ENCODE measurements around the gene SUN2. TPM values are rescaled to one million over a fixed set of nuclear protein-coding genes. Genes with fewer than 3 reads are reported as not detected.
A peak's percentile ranks its signal among the peaks of the same experiment; 100 is the strongest.

SUN2 gene
- total RNA-seq, 1 donor from 2014 or later: 127 TPM

DNA sequence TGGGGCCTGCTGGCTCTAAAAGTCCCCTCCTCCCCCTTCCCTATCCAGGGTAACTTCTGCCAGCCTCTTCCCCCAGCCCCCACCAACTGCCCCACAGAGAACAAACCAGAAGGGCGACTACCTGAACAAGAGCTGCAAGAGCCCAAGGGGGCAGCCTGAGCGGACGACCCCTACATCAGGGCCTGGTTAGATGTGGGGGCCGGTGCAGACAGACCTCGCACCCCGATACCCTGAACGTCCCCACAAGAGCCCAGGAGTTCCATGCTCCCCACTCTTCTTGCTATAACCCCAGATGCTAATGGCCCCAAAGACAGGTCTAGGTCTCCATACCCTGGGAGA is 20.7 kb downstream of the SUN2 start:
- no peak for DNase-seq (ENCODE audit: low spot score)

DNA sequence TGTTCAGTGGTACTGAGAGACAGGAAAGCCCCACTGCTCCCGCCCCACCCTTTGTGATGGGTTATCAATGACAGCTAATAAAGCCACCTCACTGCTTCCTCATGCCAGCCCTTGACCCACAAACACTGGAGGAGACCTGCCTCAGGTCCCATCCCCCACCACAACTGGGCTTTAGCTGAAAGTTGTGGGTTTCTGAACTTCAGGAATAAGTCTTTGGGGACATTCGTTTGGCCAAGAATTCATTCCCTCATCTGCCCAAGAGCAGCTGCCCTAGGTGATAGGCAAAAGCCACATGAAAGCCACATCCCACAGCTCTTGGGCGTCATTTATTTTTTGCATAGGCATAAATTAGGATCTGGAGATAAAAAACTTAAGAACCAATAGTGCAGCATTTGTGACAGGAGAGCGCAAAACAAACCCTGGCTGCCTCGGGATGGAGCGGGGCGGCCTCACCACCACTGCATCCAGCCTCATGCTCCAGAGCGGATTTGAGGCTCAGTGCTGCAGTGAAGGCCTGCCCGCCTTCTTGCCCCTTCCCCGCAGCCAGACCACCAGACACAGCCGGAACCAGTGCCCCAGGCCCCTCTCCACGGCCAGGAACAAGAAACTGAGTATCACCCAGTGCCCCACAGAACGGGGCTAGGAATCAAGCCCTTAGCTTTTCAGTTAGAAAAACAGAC is 21.2 kb downstream of the SUN2 start:
- DNase-seq (ENCODE audit: low spot score): no peak

DNA sequence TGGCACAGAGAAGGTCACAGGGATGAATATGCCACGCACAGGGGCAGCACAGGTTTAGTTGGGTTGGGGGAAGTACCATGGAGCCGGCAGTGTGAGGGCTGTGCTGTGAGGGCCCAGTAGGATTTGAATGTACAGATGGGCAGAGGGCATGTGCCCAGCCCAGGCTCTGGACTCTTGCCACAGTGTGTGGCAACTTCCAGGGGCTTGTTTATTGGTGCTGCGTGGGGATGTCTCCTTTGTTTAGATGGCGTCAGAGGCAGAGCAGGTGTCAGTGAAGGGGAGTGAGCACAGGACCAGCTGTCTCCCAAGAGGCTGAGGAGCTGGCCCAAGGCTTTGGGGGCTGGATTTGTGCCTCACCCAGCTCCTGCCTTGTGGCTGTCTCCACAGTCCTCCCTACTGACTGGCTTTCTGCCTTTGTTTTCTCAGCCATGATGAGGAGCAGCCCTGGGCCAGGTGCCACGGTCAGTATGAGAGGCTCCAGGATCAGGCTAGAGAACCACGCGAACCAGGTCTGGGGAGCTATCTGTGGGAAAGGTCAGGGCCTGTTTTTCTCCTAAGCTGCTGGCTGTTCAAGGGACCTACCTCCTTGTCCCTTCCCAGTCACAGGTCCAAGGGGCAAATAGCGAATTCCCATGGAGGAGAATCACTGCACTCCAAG is 21.9 kb downstream of the SUN2 start:
- no peak for DNase-seq (ENCODE audit: low spot score)

DNA sequence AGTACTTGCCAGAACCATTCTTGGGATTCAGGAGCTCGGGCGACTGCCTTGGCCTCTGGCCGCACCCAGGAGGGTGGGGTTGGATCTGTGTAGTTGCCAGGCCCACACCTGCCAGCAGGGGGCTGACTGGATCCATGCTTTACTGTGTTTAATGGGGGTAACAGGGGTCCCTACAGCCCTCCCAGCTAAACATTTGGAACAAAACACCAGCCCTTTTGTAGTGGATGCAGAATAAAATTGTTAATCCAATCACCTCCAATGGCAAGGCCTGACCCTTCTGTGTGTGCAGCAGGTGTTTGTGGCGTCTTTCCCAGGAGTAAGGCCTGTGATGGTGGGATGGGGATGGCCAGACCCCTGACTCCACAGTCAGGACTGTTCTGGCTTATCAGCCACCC is 22.5 kb downstream of the SUN2 start:
- no peak for DNase-seq (ENCODE audit: low spot score)

DNA sequence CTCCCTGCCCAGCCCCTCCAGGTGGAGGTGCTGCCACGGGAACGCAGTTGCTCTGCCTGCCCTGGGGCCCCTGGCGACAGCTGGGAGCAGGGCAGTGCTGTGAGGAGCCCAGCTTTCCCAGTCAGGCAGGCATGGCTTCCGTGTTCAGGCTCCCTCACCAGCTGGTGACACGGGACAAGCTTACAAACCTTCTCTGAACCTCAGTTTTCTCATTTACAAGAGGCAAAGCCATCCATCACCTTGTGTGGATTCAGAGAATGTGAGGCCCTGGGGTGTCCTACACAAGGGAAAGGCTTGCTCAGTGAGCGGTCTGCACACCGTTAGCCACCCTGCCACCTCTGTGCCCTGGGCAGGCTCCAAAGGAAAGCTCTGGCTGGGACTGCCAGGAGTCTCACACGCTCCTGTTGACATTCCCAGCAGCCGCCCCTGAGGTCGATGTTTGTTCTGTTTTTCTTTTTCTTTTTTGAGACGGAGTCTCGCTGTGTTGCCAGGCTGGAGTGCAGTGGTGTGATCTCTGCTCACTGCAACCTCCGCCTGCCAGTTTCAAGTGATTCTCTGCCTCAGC is 23.5 kb downstream of the SUN2 start:
- no peak for DNase-seq (ENCODE audit: low spot score)

DNA sequence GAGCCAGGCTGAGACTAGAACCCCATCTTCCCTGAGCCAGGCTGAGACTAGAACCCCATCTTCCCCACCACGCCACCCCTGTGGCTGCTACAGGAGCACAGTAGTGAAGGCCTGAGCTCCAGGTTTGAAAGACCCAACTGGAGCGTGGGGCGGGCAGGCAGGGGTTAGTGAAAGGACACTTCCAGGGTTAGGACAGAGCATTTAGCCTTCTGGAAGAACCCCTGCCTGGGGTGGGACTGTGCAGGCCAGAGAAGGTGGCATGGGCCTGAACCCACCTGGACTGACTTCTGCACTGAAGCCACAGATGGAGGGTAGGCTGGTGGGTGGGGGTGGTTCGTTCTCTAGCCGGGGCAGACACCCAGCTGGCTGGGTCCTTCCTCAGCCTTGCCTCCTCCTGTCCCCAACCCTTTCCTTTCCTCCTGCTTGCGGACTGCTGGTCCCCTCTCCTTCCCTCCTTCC is 24.1 kb downstream of the SUN2 start:
- no peak for DNase-seq (ENCODE audit: low spot score)

DNA sequence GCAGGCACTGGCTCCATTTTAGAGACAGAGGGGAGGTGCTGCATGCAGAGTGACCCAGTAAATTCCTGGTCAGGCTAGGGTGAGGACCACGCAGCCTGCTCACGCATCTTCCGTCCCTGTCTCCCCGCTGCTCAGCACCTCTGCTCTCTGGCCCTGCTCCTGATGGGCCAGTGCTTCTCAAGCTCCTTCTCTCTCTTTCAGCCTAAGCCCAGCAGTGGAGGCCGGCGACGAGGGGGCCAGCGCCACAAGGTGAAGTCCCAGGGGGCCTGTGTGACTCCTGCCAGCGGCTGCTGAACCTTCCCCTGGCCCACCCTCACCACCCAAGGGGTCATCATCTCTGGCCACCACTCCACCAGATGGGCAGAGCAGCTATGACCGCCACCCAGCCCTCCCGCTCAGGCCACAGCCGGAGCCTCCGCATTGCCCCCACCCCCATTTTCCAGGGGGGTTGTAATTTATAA is 25.4 kb downstream of the SUN2 start:
- DNase-seq (ENCODE audit: low spot score): no peak

DNA sequence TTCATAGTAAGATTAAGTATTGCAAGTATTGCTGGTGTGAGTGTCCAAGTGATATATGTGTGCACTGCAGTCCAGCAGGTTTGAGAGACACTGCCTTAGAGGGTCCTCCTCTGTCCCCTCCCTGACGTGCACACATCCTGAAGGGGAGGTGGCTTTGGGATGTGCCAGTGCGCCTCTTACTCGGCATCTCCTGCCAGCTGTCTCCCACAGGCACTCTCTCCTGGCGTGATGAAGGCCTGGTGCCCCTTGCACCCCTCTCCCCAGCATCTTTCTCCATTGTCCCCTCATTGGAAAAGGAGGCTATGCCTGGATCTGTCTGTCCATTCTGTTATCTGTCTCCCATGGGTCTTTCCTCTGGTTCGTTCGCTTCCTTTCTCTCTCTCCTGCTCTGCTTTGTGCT is 25.9 kb downstream of the SUN2 start:
- DNase-seq (ENCODE audit: low spot score): no peak

DNA sequence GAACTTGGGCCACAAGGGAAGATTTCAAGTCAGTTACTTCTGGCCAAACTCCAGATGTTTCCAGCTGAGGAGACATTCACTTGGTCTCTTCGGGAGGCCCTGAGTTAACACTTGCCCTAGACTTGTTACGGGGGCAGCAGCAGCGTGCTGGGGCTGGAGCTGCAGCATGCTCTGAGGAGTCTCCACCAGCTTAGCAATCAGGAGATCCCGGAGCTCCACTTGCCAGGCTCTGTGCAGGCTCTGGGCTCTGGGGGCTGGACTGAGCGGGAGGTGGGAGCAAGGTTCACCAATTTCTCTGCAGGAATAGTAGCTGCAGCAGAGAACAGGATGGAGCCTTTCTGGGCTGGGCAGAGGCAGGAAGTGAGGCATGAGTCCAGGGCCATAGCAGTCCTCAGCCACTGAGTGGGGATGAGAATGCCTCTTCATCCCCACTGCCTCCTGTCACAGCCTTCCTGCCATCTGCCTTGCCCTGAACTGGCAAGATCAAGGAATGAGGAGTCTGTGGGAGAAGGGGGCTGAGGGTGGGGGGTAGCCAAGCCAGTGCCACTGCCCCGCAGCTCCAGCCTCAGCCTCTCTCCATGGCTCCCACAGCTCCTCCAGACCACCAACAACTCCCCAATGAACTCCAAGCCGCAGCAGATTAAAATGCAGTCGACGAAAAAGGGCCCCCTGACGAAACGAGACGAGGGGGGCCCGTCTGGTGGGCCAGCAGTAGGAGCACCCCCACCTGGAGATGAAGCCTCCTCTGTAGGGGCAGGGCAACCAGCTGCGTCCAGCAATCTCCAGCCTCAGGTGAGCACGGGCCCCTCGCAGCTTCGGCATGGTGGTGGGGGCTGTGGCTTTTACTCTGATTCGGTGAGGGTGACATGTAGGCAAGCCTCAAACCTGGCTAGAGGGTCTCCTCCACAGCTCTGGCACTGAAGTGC is 26.7 kb downstream of the SUN2 start:
- DNase-seq (ENCODE audit: low spot score): no peak

DNA sequence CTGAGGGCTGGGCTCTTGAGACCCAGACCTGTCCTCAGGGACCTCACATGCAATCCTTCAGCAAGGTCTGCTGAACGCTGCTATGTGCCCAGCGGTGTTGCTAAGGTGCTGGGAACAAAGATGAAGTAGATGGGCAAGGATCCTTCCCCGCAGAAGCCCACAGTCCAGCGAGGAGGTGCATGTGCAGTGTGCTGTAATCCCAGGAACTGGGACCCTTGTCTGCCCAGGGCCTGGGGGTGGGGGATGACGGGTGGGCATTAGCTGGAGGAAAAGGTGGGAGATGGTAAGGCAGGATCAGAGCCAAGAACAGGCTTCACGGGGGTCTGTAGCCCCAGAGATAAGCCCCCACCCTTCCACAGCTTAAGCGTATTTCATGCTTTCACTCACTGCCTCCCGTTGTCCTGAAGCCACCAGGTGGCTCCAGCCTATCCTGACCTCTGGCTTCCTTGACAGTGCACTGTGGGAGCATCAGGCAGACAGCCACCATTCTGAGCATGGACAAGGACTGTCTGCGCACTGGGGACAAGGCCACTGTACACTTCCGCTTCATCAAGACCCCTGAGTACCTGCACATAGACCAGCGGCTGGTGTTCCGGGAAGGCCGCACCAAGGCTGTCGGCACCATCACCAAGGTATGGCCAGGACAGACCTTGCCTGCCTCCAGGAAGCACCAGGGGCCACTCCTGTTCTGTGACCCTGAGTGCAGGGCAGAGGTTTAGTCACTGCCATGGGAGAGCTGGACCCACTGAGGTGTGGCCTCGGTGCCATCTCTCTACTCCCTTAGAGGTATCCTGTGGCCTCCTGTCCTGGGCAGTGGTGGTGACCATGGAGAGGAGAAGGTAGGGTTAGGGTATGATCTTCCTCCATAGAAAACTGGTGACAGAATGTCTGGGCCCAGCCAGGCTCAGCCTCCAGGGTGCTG is 28.0 kb downstream of the SUN2 start:
- no peak for DNase-seq (ENCODE audit: low spot score)

DNA sequence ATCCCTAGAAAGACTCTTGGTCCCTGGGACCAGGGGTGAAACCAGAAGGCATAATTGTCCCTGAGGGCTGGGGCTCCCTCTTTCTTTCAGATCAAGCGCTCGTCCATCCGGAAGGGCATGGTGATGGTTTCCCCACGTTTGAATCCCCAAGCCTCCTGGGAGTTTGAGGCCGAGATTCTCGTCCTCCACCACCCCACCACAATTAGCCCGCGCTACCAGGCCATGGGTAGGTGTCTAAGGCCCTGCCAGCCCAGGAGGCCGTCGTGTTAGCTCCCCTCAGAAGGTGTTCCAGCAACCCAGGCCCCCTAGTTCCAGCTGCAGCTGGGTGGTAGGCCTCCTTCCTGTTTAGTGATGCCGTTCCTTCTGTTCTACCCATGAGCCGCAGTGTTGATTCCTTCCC is 28.7 kb downstream of the SUN2 start:
- DNase-seq (ENCODE audit: low spot score): no peak

DNA sequence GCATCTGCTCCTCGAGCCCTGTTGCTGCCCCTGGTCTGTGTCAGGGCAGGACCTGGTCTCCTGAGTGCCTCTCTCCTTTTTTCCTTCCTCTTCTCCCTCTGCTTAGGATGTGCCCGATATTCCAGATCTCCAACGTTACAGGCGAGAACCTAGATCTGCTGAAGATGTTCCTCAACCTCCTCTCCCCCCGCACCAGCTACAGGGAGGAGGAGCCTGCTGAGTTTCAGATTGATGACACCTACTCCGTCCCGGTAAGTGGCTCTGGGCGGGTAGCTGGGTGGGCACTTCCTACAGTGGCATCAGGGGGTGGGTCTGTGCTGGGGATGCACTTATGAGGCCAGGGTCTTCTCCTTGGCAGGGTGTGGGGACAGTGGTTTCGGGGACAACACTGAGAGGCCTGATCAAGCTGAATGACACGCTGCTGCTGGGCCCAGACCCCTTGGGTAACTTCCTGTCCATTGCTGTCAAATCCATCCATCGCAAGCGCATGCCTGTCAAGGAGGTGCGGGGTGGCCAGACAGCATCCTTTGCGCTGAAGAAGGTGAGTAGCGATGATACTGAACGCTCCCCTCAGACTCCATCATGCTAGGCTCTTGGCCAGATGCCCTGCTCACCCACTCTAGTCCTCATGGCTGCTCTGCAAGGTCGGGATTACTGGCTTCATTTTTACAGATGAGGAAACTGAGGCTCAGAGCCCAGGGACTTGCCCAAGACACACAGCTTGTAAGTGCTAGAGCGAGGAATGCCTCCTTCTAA is 29.7 kb downstream of the SUN2 start:
- DNase-seq (ENCODE audit: low spot score): no peak

DNA sequence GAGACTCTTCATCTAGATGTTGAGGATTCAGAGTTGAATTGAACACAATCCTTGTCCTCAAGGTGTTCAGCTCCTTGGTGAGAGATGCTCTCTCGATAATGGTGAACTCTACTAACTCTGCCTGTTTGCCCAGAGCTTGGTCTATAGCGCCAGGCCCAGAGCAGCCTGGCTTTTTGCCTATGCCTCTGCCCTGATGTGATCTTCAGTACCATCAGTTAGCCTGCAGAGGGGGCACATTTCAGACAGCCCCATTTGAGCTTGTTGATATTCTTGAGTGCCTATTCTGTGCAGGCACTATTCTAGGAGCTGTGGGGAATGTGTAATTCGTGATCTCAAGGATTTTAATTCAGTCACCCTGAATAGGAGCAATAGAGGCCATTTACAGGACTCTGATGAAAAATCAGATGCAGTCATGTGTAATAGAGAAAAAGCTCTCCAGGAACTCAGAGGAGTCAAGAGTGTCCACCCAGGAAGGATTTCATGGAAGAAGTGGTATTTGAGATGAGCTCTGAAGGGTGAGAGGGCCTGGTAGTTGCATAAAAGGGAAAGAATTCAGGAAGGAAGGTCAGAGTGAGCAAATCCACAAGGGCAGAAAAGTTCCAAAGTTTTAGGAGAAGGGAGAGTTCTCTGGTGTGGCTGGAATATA is 30.7 kb downstream of the SUN2 start:
- DNase-seq (ENCODE audit: low spot score): no peak

DNA sequence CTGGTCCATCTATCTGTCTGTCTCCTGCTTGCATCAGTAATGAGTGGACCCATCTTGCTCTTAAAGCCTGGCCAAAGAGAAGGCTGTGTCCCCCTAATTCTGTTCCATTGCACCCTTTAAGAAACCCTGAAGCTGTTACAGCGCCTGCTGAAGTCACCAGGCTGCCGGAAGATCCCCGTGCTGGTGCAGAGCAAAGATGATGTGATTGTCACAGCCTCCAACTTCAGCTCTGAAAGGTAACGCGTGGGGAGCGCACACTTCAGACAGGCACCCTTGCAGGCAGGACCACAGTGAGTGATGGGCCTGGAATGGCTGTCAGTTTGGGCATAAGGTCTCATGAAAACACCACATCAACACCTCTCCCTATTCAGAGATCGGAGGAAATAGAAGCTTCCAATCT is 31.6 kb downstream of the SUN2 start:
- DNase-seq (ENCODE audit: low spot score): no peak

DNA sequence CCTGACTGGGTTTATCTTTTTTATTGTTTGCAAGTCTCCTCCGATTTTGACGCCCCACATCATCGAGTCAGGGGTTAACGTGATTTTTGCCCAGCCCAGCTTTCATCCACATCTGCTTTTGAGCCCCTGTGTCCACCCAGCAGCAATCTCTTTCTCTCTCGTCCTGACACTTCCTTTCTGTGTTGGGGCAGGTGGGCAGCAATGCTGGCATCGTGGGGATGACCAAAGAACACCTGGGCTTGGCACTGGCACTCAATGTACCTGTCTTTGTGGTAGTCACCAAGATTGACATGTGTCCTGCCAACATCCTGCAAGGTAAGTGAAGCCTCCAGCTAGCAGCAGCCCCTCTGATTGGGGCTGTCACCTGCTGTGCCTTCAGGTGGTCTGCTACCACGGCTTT is 34.2 kb downstream of the SUN2 start:
- DNase-seq (ENCODE audit: low spot score): no peak

DNA sequence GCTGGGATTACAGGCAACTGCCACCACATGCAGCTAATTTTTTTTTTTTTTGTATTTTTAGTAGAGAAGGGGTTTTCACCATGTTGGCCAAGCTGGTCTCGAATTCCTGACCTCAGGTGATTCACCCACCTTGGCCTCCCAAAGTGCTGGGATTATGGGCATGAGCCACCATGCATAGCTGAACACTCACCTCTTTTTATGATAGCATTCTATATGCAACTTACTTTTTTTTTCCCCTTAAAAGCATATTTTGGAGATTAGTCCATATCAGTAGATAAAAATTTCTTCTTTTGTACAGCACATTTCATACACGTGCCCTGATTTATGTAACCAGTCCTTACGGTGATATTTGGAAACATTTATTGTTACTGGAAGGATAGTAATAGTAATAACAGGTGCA is 35.4 kb downstream of the SUN2 start:
- DNase-seq (ENCODE audit: low spot score): no peak

DNA sequence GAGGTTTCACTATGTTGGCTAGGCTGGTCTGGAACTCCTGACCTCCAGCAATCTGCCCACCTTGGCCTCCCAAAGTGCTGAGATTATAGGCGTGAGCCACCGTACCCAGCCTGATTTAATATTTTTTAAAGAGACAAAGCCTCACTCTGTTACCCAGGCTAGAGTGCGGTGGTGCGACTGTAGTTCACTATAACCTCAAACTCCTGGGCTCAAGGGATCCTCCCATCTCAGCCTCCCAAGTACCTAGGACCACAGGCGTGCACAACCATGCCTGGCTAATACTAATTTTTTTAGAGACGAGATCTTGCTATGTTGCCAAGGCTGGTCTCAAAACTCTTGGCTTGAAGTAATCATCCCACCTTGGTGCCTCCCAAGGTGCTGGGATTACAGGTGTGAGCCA is 36.6 kb downstream of the SUN2 start:
- DNase-seq (ENCODE audit: low spot score): no peak

DNA sequence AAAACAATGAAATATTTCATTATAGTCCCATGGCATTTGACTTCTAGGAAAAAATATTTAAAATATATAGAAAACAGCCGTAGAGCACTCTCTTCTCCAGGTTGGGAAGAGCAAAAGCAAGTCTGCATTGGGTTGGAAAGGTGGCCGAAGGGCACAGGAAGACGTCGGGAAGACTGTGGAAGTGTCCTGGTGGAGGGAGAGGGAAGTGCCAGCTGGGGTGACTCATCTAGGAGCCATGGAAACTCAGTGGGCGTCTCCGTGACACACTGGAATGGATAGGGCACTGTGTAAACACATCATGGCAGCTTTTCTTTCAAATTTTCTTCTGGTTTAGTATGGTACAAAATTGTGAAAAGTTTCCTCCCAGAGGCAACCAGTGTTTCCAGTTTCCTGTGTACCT is 37.4 kb downstream of the SUN2 start:
- peak; percentile 51 for DNase-seq (ENCODE audit: low spot score)

DNA sequence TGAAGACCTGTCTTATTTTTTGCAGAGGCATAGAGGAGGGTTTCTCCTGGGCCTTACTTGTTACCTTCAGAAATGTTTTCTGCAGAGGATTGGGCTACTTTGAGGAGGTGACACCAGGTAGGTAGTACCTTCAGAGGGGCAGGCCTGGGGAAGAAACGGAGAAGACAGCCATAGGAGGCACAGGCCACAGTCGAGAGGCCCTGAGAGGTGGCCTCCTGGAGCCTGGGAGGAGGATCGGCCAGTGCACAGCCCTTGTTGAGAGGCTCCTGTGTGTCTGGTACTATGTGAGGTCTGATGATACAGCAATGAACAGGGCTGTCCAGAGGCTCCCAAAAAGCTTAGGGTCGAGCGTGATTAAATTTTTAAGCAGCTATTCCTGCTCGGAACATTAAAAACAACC is 38.6 kb downstream of the SUN2 start:
- no peak for DNase-seq (ENCODE audit: low spot score)

DNA sequence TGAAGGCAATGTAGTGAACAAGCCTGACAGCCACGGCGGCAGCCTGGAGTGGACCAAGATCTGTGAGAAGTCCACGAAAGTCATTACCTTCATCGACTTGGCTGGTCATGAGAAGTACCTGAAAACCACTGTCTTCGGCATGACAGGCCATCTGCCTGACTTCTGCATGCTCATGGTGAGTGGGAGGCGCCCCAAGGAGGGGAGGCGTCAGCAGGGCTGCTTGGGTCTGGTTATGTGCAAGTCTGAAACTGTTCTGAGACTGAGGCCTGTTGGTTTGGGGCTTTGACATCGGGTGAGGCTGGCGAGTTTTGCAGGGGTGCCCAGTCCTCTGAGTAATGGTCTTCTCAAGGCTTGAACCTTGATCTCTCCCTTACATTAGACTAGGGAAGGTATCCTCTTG is 39.0 kb downstream of the SUN2 start:
- DNase-seq (ENCODE audit: low spot score): no peak

Measured in umbilical cord (tissue), 2 donors.